ENCODE measurements around the gene RAB3IP.
"Not testable (repeated sequence)": the region's sequence is repeated elsewhere in the genome, so short reads cannot be mapped to it uniquely, and the experiment has no call there.

RAB3IP gene

GRCh38 chr12:69837657-69838415 is 99.2 kb downstream of the RAB3IP start:
- no peak for TF ChIP-seq POLR2AphosphoS5 (IDR thresholded peaks at IDR 0.05; ENCODE audit: low read depth, low read length)
- TF ChIP-seq TAF1 (IDR thresholded peaks at IDR 0.05; ENCODE audit: borderline replicate concordance, low read depth, low read length): no peak
- no peak for TF ChIP-seq POLR2A (IDR thresholded peaks at IDR 0.05; ENCODE audit: low read depth, low read length)
- DNase-seq (ENCODE audit: insufficient read length): no peak
- no peak for FAIRE-seq

GRCh38 chr12:69840727-69841126 is 102.1 kb downstream of the RAB3IP start:
- DNase-seq (ENCODE audit: insufficient read length): no peak
- TF ChIP-seq POLR2A (IDR thresholded peaks at IDR 0.05; ENCODE audit: low read depth, low read length) (no peak), TAF1 (IDR thresholded peaks at IDR 0.05; ENCODE audit: borderline replicate concordance, low read depth, low read length) (no peak), POLR2AphosphoS5 (IDR thresholded peaks at IDR 0.05; ENCODE audit: low read depth, low read length) (no peak)
- no peak for FAIRE-seq

- no peak for FAIRE-seq
- no peak for DNase-seq (ENCODE audit: insufficient read length)
- TF ChIP-seq TAF1 (IDR thresholded peaks at IDR 0.05; ENCODE audit: borderline replicate concordance, low read depth, low read length): no peak
- TF ChIP-seq POLR2AphosphoS5 (IDR thresholded peaks at IDR 0.05; ENCODE audit: low read depth, low read length): no peak
- no peak for TF ChIP-seq POLR2A (IDR thresholded peaks at IDR 0.05; ENCODE audit: low read depth, low read length)
Measured at GRCh38 chr12:69843608-69844007, 104.9 kb downstream of the RAB3IP start.

DNA sequence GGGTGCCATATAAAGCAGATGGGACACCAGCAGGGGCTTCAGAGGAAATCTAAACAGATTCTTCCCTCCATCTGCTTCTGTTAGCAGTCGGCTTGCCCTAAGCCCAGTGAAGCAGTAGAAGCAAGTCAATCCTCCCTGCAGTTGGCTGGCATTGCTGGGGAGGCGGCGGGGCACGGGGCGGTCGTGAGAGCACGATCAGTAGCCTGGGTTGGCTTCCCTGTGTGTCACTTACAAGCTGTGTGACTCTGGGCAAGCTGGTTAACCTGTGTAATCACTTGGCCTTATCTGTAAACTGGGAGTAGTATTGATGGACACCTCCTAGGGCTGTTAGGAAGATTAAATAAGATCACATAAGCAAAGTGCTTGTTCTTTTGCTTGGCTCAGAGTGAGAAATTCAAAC is 105.8 kb downstream of the RAB3IP start:
- TF ChIP-seq POLR2A (IDR thresholded peaks at IDR 0.05; ENCODE audit: low read depth, low read length) (no peak), TAF1 (IDR thresholded peaks at IDR 0.05; ENCODE audit: borderline replicate concordance, low read depth, low read length) (no peak), POLR2AphosphoS5 (IDR thresholded peaks at IDR 0.05; ENCODE audit: low read depth, low read length) (no peak)
- DNase-seq (ENCODE audit: insufficient read length): no peak
- FAIRE-seq: no peak

GRCh38 chr12:69844836-69845235 is 106.2 kb downstream of the RAB3IP start:
- no peak for DNase-seq (ENCODE audit: insufficient read length)
- no peak for TF ChIP-seq POLR2AphosphoS5 (IDR thresholded peaks at IDR 0.05; ENCODE audit: low read depth, low read length)
- TF ChIP-seq POLR2A (IDR thresholded peaks at IDR 0.05; ENCODE audit: low read depth, low read length): no peak
- TF ChIP-seq TAF1 (IDR thresholded peaks at IDR 0.05; ENCODE audit: borderline replicate concordance, low read depth, low read length): no peak
- FAIRE-seq: no peak

- TF ChIP-seq POLR2A (IDR thresholded peaks at IDR 0.05; ENCODE audit: low read depth, low read length): no peak
- TF ChIP-seq POLR2AphosphoS5 (IDR thresholded peaks at IDR 0.05; ENCODE audit: low read depth, low read length): no peak
- TF ChIP-seq TAF1 (IDR thresholded peaks at IDR 0.05; ENCODE audit: borderline replicate concordance, low read depth, low read length): no peak
- DNase-seq (ENCODE audit: insufficient read length) (no peak), FAIRE-seq (no peak)
Measured at GRCh38 chr12:69846976-69847375, 108.3 kb downstream of the RAB3IP start.

- FAIRE-seq (no peak), DNase-seq (ENCODE audit: insufficient read length) (no peak)
Measured at GRCh38 chr12:69851976-69852375, 113.3 kb downstream of the RAB3IP start.

DNA sequence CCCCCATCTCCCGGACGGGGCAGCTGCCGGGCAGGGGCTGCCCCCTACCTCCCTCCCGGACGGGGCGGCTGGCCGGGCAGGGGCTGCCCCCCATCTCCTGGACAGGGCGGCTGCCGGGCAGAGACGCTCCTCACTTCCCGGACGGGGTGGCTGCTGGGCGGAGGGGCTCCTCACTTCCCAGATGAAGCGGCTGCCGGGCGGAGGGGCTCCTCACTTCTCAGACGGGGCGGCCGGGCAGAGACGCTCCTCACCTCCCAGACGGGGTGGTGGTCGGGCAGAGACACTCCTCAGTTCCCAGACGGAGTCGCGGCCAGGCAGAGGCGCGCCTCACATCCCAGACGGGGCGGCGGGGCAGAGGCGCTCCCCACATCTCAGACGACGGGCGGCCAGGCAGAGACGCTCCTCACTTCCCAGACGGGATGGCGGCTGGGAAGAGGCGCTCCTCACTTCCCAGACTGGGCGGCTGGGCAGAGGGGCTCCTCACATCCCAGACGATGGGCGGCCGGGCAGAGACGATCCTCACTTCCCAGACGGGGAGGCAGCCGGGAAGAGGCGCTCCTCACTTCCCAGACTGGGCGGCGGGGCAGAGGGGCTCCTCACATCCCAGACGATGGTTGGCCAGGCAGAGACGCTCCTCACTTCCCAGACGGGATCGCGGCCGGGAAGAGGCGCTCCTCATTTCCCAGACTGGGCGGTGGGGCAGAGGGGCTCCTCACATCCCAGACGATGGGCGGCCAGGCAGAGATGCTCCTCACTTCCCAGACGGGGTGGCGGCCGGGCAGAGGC is 114.7 kb downstream of the RAB3IP start:
- DNase-seq (ENCODE audit: insufficient read length): not testable (repeated sequence)

More at GRCh38 chr12:69851976-69852375, 113.3 kb downstream of the RAB3IP start:
- TF ChIP-seq POLR2A (IDR thresholded peaks at IDR 0.05; ENCODE audit: low read depth, low read length) (no peak), POLR2AphosphoS5 (IDR thresholded peaks at IDR 0.05; ENCODE audit: low read depth, low read length) (no peak), TAF1 (IDR thresholded peaks at IDR 0.05; ENCODE audit: borderline replicate concordance, low read depth, low read length) (no peak)

GRCh38 chr12:69866698-69867097 is 128.0 kb downstream of the RAB3IP start:
- no peak for FAIRE-seq
- no peak for TF ChIP-seq TAF1 (IDR thresholded peaks at IDR 0.05; ENCODE audit: borderline replicate concordance, low read depth, low read length)
- TF ChIP-seq POLR2A (IDR thresholded peaks at IDR 0.05; ENCODE audit: low read depth, low read length): no peak
- TF ChIP-seq POLR2AphosphoS5 (IDR thresholded peaks at IDR 0.05; ENCODE audit: low read depth, low read length): no peak
- DNase-seq (ENCODE audit: insufficient read length): no peak

More for the DNA sequence above, 114.7 kb downstream of the RAB3IP start:
- not testable (repeated sequence) for FAIRE-seq

GRCh38 chr12:69868695-69869094 is 130.0 kb downstream of the RAB3IP start:
- TF ChIP-seq POLR2A (IDR thresholded peaks at IDR 0.05; ENCODE audit: low read depth, low read length) (no peak), POLR2AphosphoS5 (IDR thresholded peaks at IDR 0.05; ENCODE audit: low read depth, low read length) (no peak), TAF1 (IDR thresholded peaks at IDR 0.05; ENCODE audit: borderline replicate concordance, low read depth, low read length) (no peak)

GRCh38 chr12:69872804-69873203 is 134.1 kb downstream of the RAB3IP start:
- FAIRE-seq: no peak
- TF ChIP-seq POLR2AphosphoS5 (IDR thresholded peaks at IDR 0.05; ENCODE audit: low read depth, low read length): no peak
- TF ChIP-seq TAF1 (IDR thresholded peaks at IDR 0.05; ENCODE audit: borderline replicate concordance, low read depth, low read length): no peak
- no peak for TF ChIP-seq POLR2A (IDR thresholded peaks at IDR 0.05; ENCODE audit: low read depth, low read length)

More at GRCh38 chr12:69868695-69869094, 130.0 kb downstream of the RAB3IP start:
- DNase-seq (ENCODE audit: insufficient read length) (no peak), FAIRE-seq (no peak)

More at GRCh38 chr12:69872804-69873203, 134.1 kb downstream of the RAB3IP start:
- no peak for DNase-seq (ENCODE audit: insufficient read length)

Data from GM12892 (cell line).